Skeletal muscle cell (primary cell): Measurements from ENCODE around the gene CREBL2.
"Not testable (repeated sequence)": the region's sequence is repeated elsewhere in the genome, so short reads cannot be mapped to it uniquely, and the experiment has no call there.

ENCODE experiments used
- DNase-seq: peaks from one replicate; pipeline ENCODE4 v3.0.0-alpha.2; 2010; ENCODE audit warnings: low read depth
- H3K4me3 ChIP-seq: 2 replicates; pipeline ENCODE4 v1.5.1; 2011; ENCODE audit warnings: low read depth, mild to moderate bottlenecking, control low read depth, low read length, moderate library complexity

CREBL2 gene

GRCh38 chr12:12611512-12612306, at the start of gene CREBL2:
CREBL2 (plus strand) TSS chr12:12611876; CDS start chr12:12612173, 297 bp downstream.
- peak; percentile 89 for DNase-seq
- H3K4me3 ChIP-seq: peak within 1 kb of the TSS; percentile 68

GRCh38 chr12:12562016-12562483, 49.6 kb upstream of the CREBL2 start:
- no peak for DNase-seq

DNA sequence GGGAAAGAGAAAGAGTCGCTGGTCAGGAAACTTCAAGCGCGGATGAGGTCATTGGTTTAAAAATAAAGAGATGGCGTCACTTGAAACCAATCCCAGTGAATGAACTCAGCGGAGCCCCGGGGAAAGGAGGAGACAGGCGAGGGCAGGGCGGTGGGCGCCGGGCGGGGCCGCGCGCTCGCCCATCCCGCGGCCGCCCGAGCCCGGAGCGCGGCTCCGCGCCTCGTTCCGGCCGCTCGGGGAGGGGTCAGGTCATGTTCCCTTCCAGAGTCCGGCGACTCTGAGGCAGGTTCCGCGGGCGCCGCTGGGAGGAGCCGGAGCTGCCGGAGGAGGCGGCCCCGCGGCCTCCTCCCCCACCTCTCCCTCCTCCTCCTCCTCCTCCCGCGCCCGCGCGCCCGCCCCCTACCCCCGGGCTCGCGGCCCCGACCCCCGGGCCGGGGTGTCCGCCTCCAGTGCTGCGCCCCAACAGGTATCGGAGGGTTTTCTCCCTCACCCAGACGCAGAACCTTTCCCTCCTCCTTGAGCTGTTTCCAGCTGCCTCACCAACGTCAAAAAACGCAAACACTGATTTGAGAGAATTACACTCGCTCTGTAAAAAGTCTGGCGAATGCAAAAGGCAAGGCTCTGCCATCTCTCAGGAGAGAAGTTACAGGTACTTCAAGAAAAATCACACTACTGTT, 49.0 kb upstream of the CREBL2 start, which contains the start of gene DUSP16:
DUSP16 (minus strand) TSS at position 279 of the 677 bp plus-strand sequence. CDS start 41,765 bp downstream, outside the sequence.
- H3K4me3 ChIP-seq: peak within 1 kb of the TSS; percentile 71
- peak; percentile 77 for DNase-seq

More at GRCh38 chr12:12562016-12562483, 49.6 kb upstream of the CREBL2 start:
- H3K4me3 ChIP-seq: peak overlapping the region; percentile 71

- peak overlapping the region; percentile 71 for H3K4me3 ChIP-seq
- no peak for DNase-seq
Observed at GRCh38 chr12:12563290-12563928, 48.3 kb upstream of the CREBL2 start.

- no peak for DNase-seq
- H3K4me3 ChIP-seq: no peak overlapping the region
Observed at GRCh38 chr12:12564911-12565310, 46.8 kb upstream of the CREBL2 start.

GRCh38 chr12:12565971-12566370, 45.7 kb upstream of the CREBL2 start:
- H3K4me3 ChIP-seq, DNase-seq: not testable (repeated sequence)

DNA sequence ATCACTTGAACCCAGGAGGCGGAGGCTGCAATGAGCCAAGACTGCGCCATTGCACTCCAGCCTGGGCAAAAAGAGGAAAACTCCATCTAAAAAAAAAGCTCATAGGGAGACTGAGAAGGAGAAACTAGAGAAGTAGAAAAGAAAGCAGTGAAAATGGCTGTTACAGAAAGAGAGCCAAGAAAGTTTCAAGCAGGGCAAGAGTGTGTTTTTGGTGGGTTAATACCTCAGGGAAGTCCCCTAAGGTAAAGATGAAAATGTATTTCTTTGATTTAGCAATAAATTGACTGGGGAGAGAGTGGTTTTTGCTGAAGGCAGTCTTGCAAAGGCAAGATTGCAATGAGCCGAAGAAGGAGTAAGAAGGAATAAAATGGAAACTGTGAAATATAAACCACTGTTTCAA, 39.0 kb upstream of the CREBL2 start:
- no peak for DNase-seq
- no peak overlapping the region for H3K4me3 ChIP-seq

- no peak for DNase-seq
- H3K4me3 ChIP-seq: no peak overlapping the region
Observed at GRCh38 chr12:12577786-12578185, 33.9 kb upstream of the CREBL2 start.

DNA sequence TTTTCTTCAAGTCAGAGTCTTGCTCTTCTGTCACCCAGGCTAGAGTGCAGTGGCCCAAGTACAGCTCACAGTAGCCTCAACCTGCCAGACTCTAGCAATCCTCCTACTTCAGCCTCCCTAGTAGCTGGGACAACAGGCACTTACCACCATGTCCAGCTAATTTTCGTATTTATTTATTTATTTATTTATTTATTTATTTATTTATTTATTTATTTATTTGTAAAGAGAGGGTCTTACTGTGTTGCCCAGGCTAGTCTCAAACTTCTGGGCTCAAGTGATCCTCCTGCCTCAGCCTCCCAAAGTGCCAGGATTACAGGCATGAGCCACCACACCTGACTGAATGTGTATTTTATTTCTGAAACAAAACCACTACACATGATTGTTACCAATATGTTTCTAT, 31.0 kb upstream of the CREBL2 start:
- H3K4me3 ChIP-seq, DNase-seq: not testable (repeated sequence)

- DNase-seq: no peak
- no peak overlapping the region for H3K4me3 ChIP-seq
Observed at GRCh38 chr12:12582193-12582881, 29.3 kb upstream of the CREBL2 start.

DNA sequence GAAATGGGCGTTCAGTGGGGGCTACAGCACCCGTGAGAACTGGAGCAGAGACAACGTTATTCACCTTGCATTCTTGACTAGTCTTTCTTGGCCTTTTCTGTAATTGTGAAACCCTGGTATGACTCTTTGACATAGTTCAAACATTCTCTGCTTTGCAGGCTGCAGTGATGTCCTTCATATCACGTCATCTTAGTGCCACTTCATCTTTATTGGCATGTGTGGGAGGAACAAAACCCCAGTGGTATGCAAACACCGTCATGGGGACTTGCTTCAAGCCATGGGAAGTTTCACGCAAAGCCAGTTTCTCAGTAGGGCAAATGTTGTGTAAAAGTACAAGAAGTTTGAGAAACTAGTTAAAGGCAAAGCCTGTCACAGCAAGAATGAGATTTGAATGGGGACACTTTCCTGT, 28.8 kb upstream of the CREBL2 start:
- DNase-seq: no peak
- H3K4me3 ChIP-seq: no peak overlapping the region

DNA sequence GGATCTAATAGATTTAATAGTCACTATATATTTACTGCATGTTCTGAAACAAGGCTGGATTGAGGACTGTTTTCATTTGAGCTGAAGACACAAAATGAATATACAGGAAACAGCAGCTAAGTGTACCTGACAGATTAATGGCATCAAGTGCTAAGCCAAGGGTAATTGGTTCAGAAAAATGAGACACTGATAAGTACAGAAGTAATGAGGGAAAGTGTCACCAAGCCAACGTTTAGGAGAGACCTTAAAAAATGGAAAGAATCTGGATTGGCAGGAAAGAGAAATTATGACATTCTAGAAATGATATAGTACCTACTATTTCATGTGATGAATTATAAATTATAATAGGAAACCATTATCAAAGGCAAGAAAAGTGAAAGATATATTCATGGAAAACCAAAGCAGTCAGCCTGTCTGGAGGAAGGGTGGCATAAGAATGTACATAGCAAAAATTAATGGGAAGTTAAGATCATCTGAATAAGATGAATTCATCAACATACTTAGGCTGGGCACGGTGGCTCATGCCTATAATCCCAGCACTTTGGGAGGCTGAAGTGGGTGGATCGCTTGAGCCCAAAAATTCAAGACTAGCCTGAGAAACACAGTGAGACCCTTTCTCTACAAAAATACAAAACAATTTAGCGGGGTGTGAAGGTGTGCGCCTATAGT, 28.0 kb upstream of the CREBL2 start:
- no peak overlapping the region for H3K4me3 ChIP-seq
- no peak for DNase-seq

GRCh38 chr12:12585115-12585863, 26.4 kb upstream of the CREBL2 start:
- H3K4me3 ChIP-seq: no peak overlapping the region
- no peak for DNase-seq

- no peak for DNase-seq
- H3K4me3 ChIP-seq: no peak overlapping the region
Observed at GRCh38 chr12:12586879-12587675, 24.6 kb upstream of the CREBL2 start.

GRCh38 chr12:12587878-12588277, 23.8 kb upstream of the CREBL2 start:
- H3K4me3 ChIP-seq: no peak overlapping the region
- DNase-seq: no peak

DNA sequence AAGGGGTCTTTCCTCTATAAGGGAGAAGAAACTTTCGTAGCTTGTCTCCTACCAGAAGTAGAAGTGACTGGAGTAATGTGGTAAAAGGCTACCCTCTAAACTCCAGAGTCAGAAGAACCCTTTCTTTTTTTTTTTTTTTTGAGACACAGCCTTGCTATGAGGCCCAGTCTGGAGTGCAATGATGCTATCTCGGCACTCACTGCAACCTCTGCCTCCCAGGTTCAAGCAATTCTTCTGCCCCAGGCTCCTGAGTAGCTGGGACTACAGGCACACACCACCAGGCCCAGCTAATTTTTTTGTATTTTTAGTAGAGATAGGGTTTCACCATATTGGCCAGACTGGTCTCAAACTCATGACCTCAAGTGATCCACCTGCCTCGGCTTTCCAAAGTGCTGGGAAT, 23.2 kb upstream of the CREBL2 start:
- H3K4me3 ChIP-seq, DNase-seq: not testable (repeated sequence)

DNA sequence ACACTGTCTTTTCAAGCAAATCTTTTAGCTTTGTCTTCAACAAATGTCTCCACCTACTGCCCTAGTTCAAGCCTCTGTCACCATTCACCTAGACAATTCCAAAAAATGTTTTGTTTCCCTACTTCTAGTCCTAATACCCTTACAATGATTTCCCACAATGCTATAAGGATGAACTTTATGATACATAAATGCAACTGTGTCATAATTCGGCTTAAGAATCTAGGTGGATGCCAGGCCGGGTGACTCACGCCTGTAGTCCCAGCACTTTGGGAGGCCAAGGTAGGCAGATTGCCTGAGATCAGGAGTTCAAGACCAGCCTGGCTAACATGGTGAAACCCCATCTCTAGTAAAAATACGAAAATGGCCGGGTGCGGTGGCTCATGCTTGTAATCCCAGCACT, 20.7 kb upstream of the CREBL2 start:
- no peak overlapping the region for H3K4me3 ChIP-seq
- no peak for DNase-seq

GRCh38 chr12:12592930-12593329, 18.7 kb upstream of the CREBL2 start:
- DNase-seq: no peak
- no peak overlapping the region for H3K4me3 ChIP-seq
